K562 (cell line): Measurements from ENCODE around the gene UMAD1. TPM values are rescaled to one million over a fixed set of nuclear protein-coding genes. Genes with fewer than 3 reads are reported as not detected.

Source experiments
- BRCA1 ChIP-seq, 2 experiments: fragments of 450-650 bp in 1 of 2; sonication (generic) in 1 of 2; formaldehyde crosslinking in 1 of 2; IDR thresholded peaks; 2 replicates each; pipeline versions ENCODE4 v1.5.0 to v1.6.1; 2017 to 2020; ENCODE audit warnings: mild to moderate bottlenecking in 1 of 2, missing genetic modification reagents in 1 of 2
- ETV6 ChIP-seq, 3 experiments: fragments of 150-350 bp in 1 of 3; sonication (generic) in 1 of 3; formaldehyde crosslinking in 1 of 3; IDR thresholded peaks; 2 replicates each; pipeline versions ENCODE4 v1.6.1 to v1.8.0; 2014 to 2022; ENCODE audit warnings: borderline replicate concordance in 2 of 3, low read depth in 2 of 3, antibody characterized with exemption in 1 of 3, low read length in 1 of 3, mild to moderate bottlenecking in 1 of 3, missing genetic modification reagents in 1 of 3
- HIVEP1 ChIP-seq: fragments of 250-450 bp; sonication (Bioruptor Pico); IDR thresholded peaks from 2 replicates; pipeline ENCODE4 v1.4.0; 2020; ENCODE audit warnings: mild to moderate bottlenecking
- HLTF ChIP-seq: fragments of 450-650 bp; IDR thresholded peaks from 2 replicates; pipeline ENCODE4 v1.6.1; 2016
- PML ChIP-seq: IDR thresholded peaks from 2 replicates; pipeline ENCODE4 v1.6.1; 2012; ENCODE audit warnings: low read length, inconsistent platforms
- SIRT6 ChIP-seq: IDR thresholded peaks from one replicate; pipeline ENCODE4 v1.6.1; 2012; ENCODE audit warnings: low read depth, mild to moderate bottlenecking, control low read depth, inconsistent platforms, low read length, moderate library complexity
- ZNF311 ChIP-seq: fragments of 250-450 bp; sonication (Bioruptor Pico); IDR thresholded peaks from 2 replicates; pipeline ENCODE4 v1.4.0; 2020; ENCODE audit warnings: mild to moderate bottlenecking, moderate library complexity
- polyA plus RNA-seq, 8 experiments: library from polyadenylated mRNA; depleted of rRNA in 4 of 8; stranded (reverse) in 5 of 8; unstranded in 3 of 8; fragments of >200 nt; fragmentation: Nextera tagmentation in 2 of 8; fragmentation: Illumina TruSeq in 1 of 8; extraction: Ambion mirVana in 2 of 8; extraction: Trizol in 1 of 8; gene quantifications; 2 replicates each; pipeline versions ENCODE4 v1.2.1 to v1.2.3, GENCODE V29; 2011 to 2014; ENCODE audit warnings: inconsistent platforms in 1 of 8, missing spikeins in 1 of 8
- total RNA-seq, 7 experiments: library from RNA; depleted of rRNA in 6 of 7; stranded (reverse); fragments of >200 nt in 6 of 7; fragmentation: Illumina TruSeq in 2 of 7; extraction: Trizol in 2 of 7; gene quantifications; 2 replicates each; pipeline versions ENCODE4 v1.2.1 to v1.2.3, GENCODE V29; 2011 to 2021; ENCODE audit warnings: low replicate concordance in 1 of 7
- TF ChIP-seq, protein P1 (sequence below): fragments of 450-650 bp; formaldehyde crosslinking; IDR thresholded peaks from 2 replicates; pipeline ENCODE4 v1.4.0; 2020; ENCODE audit warnings: mild to moderate bottlenecking
- TF ChIP-seq, protein P2 (sequence below): sonication (generic); formaldehyde crosslinking; IDR thresholded peaks from 2 replicates; pipeline ENCODE4 v1.8.1; 2023; ENCODE audit warnings: mild to moderate bottlenecking, missing genetic modification reagents, moderate library complexity
- TF ChIP-seq, protein P3 (sequence below), 2 experiments: fragments of 450-650 bp; formaldehyde crosslinking in 1 of 2; IDR thresholded peaks; 2 replicates each; pipeline versions ENCODE4 v1.4.0 to v1.6.1; 2014 to 2020; ENCODE audit warnings: mild to moderate bottlenecking in 2 of 2, borderline replicate concordance in 1 of 2, low read depth in 1 of 2
- TF ChIP-seq, protein P4 (sequence below): fragments of 450-650 bp; formaldehyde crosslinking; IDR thresholded peaks from 2 replicates; pipeline ENCODE4 v1.4.0; 2020; ENCODE audit warnings: mild to moderate bottlenecking, moderate library complexity
- TF ChIP-seq, protein P5 (sequence below), 2 experiments: fragments of 450-650 bp; conservative IDR thresholded peaks; 2 replicates each; pipeline ENCODE4 v1.6.1; 2017; ENCODE audit warnings: mild to moderate bottlenecking in 2 of 2, moderate library complexity in 2 of 2

The UMAD1 gene
- total and polyA plus RNA-seq, 9 of the 15 experiments (the other 6 are each of a cell fraction or from before 2014, with no cell fraction given), result 9.0 to 26.7 (median 13.3) TPM

DNA sequence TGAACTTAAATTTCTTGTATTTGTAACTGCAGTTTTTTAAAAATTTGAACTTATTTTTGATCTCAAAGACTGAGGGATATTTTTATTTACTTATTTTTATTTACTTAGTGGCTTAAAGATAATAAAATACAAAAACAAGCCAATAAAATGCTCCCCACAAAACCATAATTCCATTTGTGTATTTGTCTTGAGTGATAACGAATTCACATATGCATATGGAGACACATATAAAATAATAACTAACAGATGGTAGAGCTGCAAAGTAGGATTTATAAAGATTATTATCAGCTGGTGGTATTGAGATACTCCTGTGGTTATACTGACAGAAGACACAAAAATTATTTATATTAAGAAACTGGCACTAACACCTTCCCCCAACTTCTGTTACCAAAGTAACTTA lies 168.1 kb downstream of the UMAD1 start (continued):
- TF ChIP-seq, protein P1, sequence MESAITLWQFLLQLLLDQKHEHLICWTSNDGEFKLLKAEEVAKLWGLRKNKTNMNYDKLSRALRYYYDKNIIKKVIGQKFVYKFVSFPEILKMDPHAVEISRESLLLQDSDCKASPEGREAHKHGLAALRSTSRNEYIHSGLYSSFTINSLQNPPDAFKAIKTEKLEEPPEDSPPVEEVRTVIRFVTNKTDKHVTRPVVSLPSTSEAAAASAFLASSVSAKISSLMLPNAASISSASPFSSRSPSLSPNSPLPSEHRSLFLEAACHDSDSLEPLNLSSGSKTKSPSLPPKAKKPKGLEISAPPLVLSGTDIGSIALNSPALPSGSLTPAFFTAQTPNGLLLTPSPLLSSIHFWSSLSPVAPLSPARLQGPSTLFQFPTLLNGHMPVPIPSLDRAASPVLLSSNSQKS, result no peak
- TF ChIP-seq PML (no peak), BRCA1 (IDR thresholded peaks at IDR 0.05) (no peak), BRCA1 (CRISPR knock-in tag; IDR thresholded peaks at IDR 0.05) (no peak), SIRT6 (no peak), HLTF (no peak), ETV6 (IDR thresholded peaks at IDR 0.05; ENCODE audit: borderline replicate concordance in 1 of 2, low read depth in 2 of 2, low read length in 1 of 2) (no peak), ETV6 (CRISPR knock-in tag; IDR thresholded peaks at IDR 0.05; ENCODE audit: borderline replicate concordance) (no peak), HIVEP1 (CRISPR knock-in tag) (no peak), ZNF311 (CRISPR knock-in tag) (no peak)
- TF ChIP-seq, protein P2, sequence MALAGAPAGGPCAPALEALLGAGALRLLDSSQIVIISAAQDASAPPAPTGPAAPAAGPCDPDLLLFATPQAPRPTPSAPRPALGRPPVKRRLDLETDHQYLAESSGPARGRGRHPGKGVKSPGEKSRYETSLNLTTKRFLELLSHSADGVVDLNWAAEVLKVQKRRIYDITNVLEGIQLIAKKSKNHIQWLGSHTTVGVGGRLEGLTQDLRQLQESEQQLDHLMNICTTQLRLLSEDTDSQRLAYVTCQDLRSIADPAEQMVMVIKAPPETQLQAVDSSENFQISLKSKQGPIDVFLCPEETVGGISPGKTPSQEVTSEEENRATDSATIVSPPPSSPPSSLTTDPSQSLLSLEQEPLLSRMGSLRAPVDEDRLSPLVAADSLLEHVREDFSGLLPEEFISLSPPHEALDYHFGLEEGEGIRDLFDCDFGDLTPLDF (CRISPR knock-in tag), result no peak
- TF ChIP-seq, protein P3, sequence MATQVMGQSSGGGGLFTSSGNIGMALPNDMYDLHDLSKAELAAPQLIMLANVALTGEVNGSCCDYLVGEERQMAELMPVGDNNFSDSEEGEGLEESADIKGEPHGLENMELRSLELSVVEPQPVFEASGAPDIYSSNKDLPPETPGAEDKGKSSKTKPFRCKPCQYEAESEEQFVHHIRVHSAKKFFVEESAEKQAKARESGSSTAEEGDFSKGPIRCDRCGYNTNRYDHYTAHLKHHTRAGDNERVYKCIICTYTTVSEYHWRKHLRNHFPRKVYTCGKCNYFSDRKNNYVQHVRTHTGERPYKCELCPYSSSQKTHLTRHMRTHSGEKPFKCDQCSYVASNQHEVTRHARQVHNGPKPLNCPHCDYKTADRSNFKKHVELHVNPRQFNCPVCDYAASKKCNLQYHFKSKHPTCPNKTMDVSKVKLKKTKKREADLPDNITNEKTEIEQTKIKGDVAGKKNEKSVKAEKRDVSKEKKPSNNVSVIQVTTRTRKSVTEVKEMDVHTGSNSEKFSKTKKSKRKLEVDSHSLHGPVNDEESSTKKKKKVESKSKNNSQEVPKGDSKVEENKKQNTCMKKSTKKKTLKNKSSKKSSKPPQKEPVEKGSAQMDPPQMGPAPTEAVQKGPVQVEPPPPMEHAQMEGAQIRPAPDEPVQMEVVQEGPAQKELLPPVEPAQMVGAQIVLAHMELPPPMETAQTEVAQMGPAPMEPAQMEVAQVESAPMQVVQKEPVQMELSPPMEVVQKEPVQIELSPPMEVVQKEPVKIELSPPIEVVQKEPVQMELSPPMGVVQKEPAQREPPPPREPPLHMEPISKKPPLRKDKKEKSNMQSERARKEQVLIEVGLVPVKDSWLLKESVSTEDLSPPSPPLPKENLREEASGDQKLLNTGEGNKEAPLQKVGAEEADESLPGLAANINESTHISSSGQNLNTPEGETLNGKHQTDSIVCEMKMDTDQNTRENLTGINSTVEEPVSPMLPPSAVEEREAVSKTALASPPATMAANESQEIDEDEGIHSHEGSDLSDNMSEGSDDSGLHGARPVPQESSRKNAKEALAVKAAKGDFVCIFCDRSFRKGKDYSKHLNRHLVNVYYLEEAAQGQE (IDR thresholded peaks at IDR 0.05; ENCODE audit: borderline replicate concordance), result no peak
- TF ChIP-seq, protein P3 (CRISPR knock-in tag; IDR thresholded peaks at IDR 0.05; ENCODE audit: low read depth), result no peak
- TF ChIP-seq, protein P4, sequence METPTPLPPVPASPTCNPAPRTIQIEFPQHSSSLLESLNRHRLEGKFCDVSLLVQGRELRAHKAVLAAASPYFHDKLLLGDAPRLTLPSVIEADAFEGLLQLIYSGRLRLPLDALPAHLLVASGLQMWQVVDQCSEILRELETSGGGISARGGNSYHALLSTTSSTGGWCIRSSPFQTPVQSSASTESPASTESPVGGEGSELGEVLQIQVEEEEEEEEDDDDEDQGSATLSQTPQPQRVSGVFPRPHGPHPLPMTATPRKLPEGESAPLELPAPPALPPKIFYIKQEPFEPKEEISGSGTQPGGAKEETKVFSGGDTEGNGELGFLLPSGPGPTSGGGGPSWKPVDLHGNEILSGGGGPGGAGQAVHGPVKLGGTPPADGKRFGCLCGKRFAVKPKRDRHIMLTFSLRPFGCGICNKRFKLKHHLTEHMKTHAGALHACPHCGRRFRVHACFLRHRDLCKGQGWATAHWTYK (CRISPR knock-in tag), result no peak
- TF ChIP-seq, protein P5, sequence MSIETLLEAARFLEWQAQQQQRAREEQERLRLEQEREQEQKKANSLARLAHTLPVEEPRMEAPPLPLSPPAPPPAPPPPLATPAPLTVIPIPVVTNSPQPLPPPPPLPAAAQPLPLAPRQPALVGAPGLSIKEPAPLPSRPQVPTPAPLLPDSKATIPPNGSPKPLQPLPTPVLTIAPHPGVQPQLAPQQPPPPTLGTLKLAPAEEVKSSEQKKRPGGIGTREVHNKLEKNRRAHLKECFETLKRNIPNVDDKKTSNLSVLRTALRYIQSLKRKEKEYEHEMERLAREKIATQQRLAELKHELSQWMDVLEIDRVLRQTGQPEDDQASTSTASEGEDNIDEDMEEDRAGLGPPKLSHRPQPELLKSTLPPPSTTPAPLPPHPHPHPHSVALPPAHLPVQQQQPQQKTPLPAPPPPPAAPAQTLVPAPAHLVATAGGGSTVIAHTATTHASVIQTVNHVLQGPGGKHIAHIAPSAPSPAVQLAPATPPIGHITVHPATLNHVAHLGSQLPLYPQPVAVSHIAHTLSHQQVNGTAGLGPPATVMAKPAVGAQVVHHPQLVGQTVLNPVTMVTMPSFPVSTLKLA (conservative IDR thresholded peaks at IDR 0.05), result no peak
